K562 (cell line): ENCODE measurements around the gene SCYL1. TPM values are rescaled to one million over a fixed set of nuclear protein-coding genes. Genes with fewer than 3 reads are reported as not detected.

ENCODE experiments used
- ATF1 ChIP-seq, 2 experiments: fragments of 450-650 bp in 1 of 2; IDR thresholded peaks; 2 replicates each; pipeline ENCODE4 v1.6.1; 2016; ENCODE audit warnings: missing compliant biosample characterization in 1 of 2, missing genetic modification characterization in 1 of 2
- CBFA2T3 ChIP-seq: fragments of 450-650 bp; IDR thresholded peaks from 2 replicates; pipeline ENCODE4 v1.6.1; 2017
- ERF ChIP-seq: fragments of 450-650 bp; formaldehyde crosslinking; IDR thresholded peaks from 2 replicates; pipeline ENCODE4 v1.4.0; 2020; ENCODE audit warnings: mild to moderate bottlenecking, mixed read lengths
- GABPB1 ChIP-seq: sonication (generic); formaldehyde crosslinking; IDR thresholded peaks from 2 replicates; pipeline ENCODE4 v1.8.0; 2022; ENCODE audit warnings: mild to moderate bottlenecking, missing genetic modification reagents
- MAZ ChIP-seq, 2 experiments: fragments of 450-650 bp in 1 of 2; sonication (generic) in 1 of 2; formaldehyde crosslinking; IDR thresholded peaks in 1 of 2; conservative IDR thresholded peaks in 1 of 2; 2 replicates each; pipeline versions ENCODE4 v1.4.0 to v1.5.0; 2020; ENCODE audit warnings: mild to moderate bottlenecking in 1 of 2, missing genetic modification reagents in 1 of 2
- MEIS2 ChIP-seq: fragments of 450-650 bp; IDR thresholded peaks from 2 replicates; pipeline ENCODE4 v1.6.1; 2014; ENCODE audit warnings: mild to moderate bottlenecking; ENCODE audit not compliant: partially characterized antibody
- NONO ChIP-seq, 2 experiments: fragments of 200-400 bp in 1 of 2; fragments of 450-650 bp in 1 of 2; formaldehyde crosslinking in 1 of 2; IDR thresholded peaks; 2 replicates each; pipeline ENCODE4 v1.6.1; 2017; ENCODE audit warnings: low read depth in 2 of 2, mild to moderate bottlenecking in 2 of 2, moderate library complexity in 2 of 2, low read length in 1 of 2
- PCBP1 ChIP-seq: fragments of 200-400 bp; formaldehyde crosslinking; IDR thresholded peaks from 2 replicates; pipeline ENCODE4 v1.6.1; 2018; ENCODE audit warnings: mild to moderate bottlenecking, low read depth, low read length; ENCODE audit not compliant: poor library complexity, severe bottlenecking
- RB1 ChIP-seq: fragments of 450-650 bp; IDR thresholded peaks from 2 replicates; pipeline ENCODE4 v1.6.1; 2017; ENCODE audit warnings: low read depth, mild to moderate bottlenecking
- SAP30 ChIP-seq: fragments of 200-600 bp; sonication (generic); IDR thresholded peaks from 2 replicates; pipeline ENCODE4 v1.6.1; 2012; ENCODE audit warnings: borderline replicate concordance, low read depth, mild to moderate bottlenecking, moderate library complexity, low read length, control low read depth, inconsistent platforms; ENCODE audit not compliant: insufficient read depth, poor library complexity, severe bottlenecking
- TBP ChIP-seq: optimal IDR thresholded peaks from 2 replicates; pipeline ENCODE3; 2011; ENCODE audit warnings: low read depth, low read length, improper control_type of control experiment
- ZNF384 ChIP-seq: IDR thresholded peaks from 2 replicates; pipeline ENCODE4 v1.6.1; 2012; ENCODE audit warnings: low read depth, low read length, improper control_type of control experiment
- ZNF445 ChIP-seq: fragments of 250-450 bp; sonication (Bioruptor Pico); IDR thresholded peaks from 2 replicates; pipeline ENCODE4 v1.4.0; 2020; ENCODE audit warnings: low read depth, mild to moderate bottlenecking, moderate library complexity
- polyA plus RNA-seq, 8 experiments: library from polyadenylated mRNA; depleted of rRNA in 4 of 8; stranded (reverse) in 5 of 8; unstranded in 3 of 8; fragments of >200 nt; fragmentation: Nextera tagmentation in 2 of 8; fragmentation: Illumina TruSeq in 1 of 8; extraction: Ambion mirVana in 2 of 8; extraction: Trizol in 1 of 8; gene quantifications; 2 replicates each; pipeline versions ENCODE4 v1.2.1 to v1.2.3, GENCODE V29; 2011 to 2014; ENCODE audit warnings: inconsistent platforms in 1 of 8, missing spikeins in 1 of 8
- total RNA-seq, 7 experiments: library from RNA; depleted of rRNA in 6 of 7; stranded (reverse); fragments of >200 nt in 6 of 7; fragmentation: Illumina TruSeq in 2 of 7; extraction: Trizol in 2 of 7; gene quantifications; 2 replicates each; pipeline versions ENCODE4 v1.2.1 to v1.2.3, GENCODE V29; 2011 to 2021; ENCODE audit warnings: low replicate concordance in 1 of 7
- TF ChIP-seq, protein P1 (sequence below), 2 experiments: fragments of 450-650 bp in 1 of 2; sonication (generic) in 1 of 2; formaldehyde crosslinking in 1 of 2; IDR thresholded peaks in 1 of 2; conservative IDR thresholded peaks in 1 of 2; 2 replicates each; pipeline versions ENCODE4 v1.6.1 to v1.8.1; 2016 to 2023; ENCODE audit warnings: mild to moderate bottlenecking in 2 of 2, moderate library complexity in 2 of 2, inconsistent platforms in 1 of 2, missing genetic modification reagents in 1 of 2
- TF ChIP-seq, protein P2 (sequence below): fragments of 450-650 bp; IDR thresholded peaks from 2 replicates; pipeline ENCODE4 v1.6.1; 2016
- TF ChIP-seq, protein P3 (sequence below), 2 experiments: IDR thresholded peaks in 1 of 2; conservative IDR thresholded peaks in 1 of 2; 2 replicates each; pipeline ENCODE4 v1.6.1; 2016; ENCODE audit warnings: low read depth in 2 of 2, mild to moderate bottlenecking in 1 of 2, missing compliant biosample characterization in 1 of 2, missing genetic modification characterization in 1 of 2, moderate library complexity in 1 of 2

SCYL1 gene
- total and polyA plus RNA-seq, 9 of the 15 experiments (the other 6 are each of a cell fraction or from before 2014, with no cell fraction given), result 1.9 to 145 (median 57.6) TPM

DNA sequence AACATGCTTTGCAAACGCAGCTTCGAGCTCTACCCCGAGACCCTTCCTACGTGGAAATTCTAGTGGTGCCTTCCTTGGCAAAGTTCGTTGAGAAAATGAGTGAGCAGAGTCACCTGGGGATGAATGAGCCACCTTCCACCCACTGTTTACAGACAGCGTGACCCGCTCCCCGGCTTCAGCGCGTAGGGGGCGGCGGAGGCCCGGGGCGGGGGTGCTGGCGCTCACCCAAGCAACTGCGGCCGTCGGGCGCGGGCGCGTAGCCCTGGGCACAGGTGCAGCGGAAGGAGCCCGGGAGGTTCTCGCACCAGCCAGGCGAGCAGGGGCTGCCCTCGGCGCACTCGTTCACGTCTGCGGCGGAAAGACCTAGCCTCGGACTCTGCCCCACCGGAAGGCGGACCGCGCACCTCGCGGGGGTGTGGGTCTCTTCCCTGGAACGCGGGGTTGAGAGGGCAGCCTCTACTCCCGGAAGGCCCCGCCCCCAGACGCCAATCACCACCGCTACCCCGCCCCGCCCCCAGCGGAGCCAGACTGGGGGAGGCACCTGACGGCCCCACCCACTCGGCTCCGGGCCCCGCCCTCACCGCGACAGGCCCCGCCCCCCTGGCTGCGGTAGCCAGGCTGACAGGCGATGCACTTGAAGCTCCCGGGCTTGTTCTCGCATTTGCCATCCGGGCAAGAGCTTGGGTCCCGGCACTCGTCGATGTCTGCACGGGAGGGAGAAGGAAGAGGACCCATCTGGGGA lies 21.5 kb downstream of the SCYL1 start (continued):
- TF ChIP-seq, protein P1, sequence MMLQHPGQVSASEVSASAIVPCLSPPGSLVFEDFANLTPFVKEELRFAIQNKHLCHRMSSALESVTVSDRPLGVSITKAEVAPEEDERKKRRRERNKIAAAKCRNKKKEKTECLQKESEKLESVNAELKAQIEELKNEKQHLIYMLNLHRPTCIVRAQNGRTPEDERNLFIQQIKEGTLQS (IDR thresholded peaks at IDR 0.05), result no peak
- TF ChIP-seq, protein P1 (CRISPR knock-in tag; conservative IDR thresholded peaks at IDR 0.05), result no peak
- TF ChIP-seq SAP30, result peak; percentile 65
- TF ChIP-seq ZNF445, result no peak
- peak in 1 of 2 experiments; percentile 15; a peak in 1 of 4 replicates for TF ChIP-seq NONO (IDR thresholded peaks at IDR 0.05; ENCODE audit: low read depth in 2 of 2, low read length in 1 of 2)
- no peak for TF ChIP-seq PCBP1
- no peak for TF ChIP-seq ATF1 (CRISPR knock-in tag; IDR thresholded peaks at IDR 0.05)
- TF ChIP-seq ATF1 (tag; IDR thresholded peaks at IDR 0.05), result peak; percentile 26; the same call in 1 of the 2 replicates
- TF ChIP-seq ZNF384, result no peak
- TF ChIP-seq, protein P2, sequence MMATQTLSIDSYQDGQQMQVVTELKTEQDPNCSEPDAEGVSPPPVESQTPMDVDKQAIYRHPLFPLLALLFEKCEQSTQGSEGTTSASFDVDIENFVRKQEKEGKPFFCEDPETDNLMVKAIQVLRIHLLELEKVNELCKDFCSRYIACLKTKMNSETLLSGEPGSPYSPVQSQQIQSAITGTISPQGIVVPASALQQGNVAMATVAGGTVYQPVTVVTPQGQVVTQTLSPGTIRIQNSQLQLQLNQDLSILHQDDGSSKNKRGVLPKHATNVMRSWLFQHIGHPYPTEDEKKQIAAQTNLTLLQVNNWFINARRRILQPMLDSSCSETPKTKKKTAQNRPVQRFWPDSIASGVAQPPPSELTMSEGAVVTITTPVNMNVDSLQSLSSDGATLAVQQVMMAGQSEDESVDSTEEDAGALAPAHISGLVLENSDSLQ, result peak; percentile 92
- peak; percentile 73 to 90 for TF ChIP-seq MAZ (CRISPR knock-in tag; conservative IDR thresholded peaks at IDR 0.05 in 1 of 2, IDR thresholded peaks at IDR 0.05 in 1 of 2)
- 0 out of 2 replicates have a peak, but pooled peaks have one; percentile 3 for TF ChIP-seq CBFA2T3
- no peak for TF ChIP-seq ERF
- TF ChIP-seq RB1, result 0 out of 2 replicates have a peak, but pooled peaks have one; percentile 35
- TF ChIP-seq MEIS2, result peak; percentile 10
- TF ChIP-seq TBP, result peak; percentile 19
- TF ChIP-seq, protein P3, sequence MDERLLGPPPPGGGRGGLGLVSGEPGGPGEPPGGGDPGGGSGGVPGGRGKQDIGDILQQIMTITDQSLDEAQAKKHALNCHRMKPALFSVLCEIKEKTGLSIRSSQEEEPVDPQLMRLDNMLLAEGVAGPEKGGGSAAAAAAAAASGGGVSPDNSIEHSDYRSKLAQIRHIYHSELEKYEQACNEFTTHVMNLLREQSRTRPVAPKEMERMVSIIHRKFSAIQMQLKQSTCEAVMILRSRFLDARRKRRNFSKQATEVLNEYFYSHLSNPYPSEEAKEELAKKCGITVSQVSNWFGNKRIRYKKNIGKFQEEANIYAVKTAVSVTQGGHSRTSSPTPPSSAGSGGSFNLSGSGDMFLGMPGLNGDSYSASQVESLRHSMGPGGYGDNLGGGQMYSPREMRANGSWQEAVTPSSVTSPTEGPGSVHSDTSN (CRISPR knock-in tag; IDR thresholded peaks at IDR 0.05; ENCODE audit: low read depth), result peak; percentile 46; the same call in 1 of the 2 replicates
- TF ChIP-seq, protein P3 (tag; conservative IDR thresholded peaks at IDR 0.05; ENCODE audit: low read depth), result no peak; the same call in 1 of the 2 replicates
- peak; percentile 36; the same call in 1 of the 2 replicates for TF ChIP-seq GABPB1 (CRISPR knock-in tag)
